ENCODE measurements around the gene C2orf49. TPM values are rescaled to one million over a fixed set of nuclear protein-coding genes. Genes with fewer than 3 reads are reported as not detected.

The C2orf49 gene
- total and polyA plus RNA-seq, 9 of the 15 experiments (the other 6 are each of a cell fraction or from before 2014, with no cell fraction given), result 17.9 to 38.2 (median 25.6) TPM

DNA sequence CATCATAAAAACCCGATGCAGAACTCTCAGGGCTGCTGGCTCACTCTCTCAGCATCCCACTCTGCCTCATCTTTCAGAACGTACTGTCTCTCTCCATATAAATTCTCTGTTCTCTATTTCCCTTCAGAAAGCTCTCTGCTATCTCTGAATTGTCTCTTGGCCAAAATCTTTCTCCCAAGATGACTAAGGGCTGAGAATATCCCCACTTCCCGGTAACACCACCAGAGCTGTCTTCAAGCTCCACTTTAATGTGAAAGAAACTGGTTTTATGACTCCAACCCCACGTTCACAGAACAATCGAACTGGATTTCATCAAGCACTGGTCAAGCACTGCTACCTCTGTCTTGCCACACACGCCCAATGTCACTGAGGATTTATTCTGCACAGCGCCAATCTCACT is 30.2 kb upstream of the C2orf49 start (continued):
- TF ChIP-seq ZBTB17 (CRISPR knock-in tag; IDR thresholded peaks at IDR 0.05), result no peak

DNA sequence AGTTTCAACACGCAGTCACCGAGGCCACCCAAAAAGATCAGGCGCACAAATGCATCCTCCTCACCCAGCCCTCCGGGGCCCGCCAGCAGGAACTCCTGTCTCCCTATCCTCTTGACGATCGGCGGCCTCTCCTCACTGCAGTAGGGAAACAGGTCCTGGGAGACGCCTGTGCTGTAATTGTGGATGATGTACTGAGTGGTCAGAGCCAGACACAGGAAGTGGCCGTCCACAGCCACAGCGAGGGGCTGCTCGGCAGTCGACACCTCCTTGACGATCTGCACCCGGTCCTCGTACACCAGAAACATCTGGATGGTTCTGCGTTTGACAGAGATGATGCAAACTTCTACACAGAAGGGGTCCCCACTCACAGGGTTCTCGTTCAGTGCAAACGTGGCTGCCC is 29.8 kb upstream of the C2orf49 start:
- H3K79me2 ChIP-seq (ENCODE audit: control insufficient read depth, insufficient read depth, low read length), result peaks cover 30% of the 10 kb centered on the region; the same call in 2 of the 3 replicates
- TF ChIP-seq ILK (tag; IDR thresholded peaks at IDR 0.05; ENCODE audit: borderline replicate concordance, low read depth) (no peak), ETV1 (tag; conservative IDR thresholded peaks at IDR 0.05; ENCODE audit: low read depth) (no peak), HDAC8 (tag; IDR thresholded peaks at IDR 0.05) (no peak), BACH1 (tag; IDR thresholded peaks at IDR 0.05) (no peak), LCOR (CRISPR knock-in tag; IDR thresholded peaks at IDR 0.05) (no peak), ZNF586 (CRISPR knock-in tag; conservative IDR thresholded peaks at IDR 0.05) (no peak), GABPB1 (CRISPR knock-in tag; IDR thresholded peaks at IDR 0.05) (no peak)
- TF ChIP-seq, protein P1, sequence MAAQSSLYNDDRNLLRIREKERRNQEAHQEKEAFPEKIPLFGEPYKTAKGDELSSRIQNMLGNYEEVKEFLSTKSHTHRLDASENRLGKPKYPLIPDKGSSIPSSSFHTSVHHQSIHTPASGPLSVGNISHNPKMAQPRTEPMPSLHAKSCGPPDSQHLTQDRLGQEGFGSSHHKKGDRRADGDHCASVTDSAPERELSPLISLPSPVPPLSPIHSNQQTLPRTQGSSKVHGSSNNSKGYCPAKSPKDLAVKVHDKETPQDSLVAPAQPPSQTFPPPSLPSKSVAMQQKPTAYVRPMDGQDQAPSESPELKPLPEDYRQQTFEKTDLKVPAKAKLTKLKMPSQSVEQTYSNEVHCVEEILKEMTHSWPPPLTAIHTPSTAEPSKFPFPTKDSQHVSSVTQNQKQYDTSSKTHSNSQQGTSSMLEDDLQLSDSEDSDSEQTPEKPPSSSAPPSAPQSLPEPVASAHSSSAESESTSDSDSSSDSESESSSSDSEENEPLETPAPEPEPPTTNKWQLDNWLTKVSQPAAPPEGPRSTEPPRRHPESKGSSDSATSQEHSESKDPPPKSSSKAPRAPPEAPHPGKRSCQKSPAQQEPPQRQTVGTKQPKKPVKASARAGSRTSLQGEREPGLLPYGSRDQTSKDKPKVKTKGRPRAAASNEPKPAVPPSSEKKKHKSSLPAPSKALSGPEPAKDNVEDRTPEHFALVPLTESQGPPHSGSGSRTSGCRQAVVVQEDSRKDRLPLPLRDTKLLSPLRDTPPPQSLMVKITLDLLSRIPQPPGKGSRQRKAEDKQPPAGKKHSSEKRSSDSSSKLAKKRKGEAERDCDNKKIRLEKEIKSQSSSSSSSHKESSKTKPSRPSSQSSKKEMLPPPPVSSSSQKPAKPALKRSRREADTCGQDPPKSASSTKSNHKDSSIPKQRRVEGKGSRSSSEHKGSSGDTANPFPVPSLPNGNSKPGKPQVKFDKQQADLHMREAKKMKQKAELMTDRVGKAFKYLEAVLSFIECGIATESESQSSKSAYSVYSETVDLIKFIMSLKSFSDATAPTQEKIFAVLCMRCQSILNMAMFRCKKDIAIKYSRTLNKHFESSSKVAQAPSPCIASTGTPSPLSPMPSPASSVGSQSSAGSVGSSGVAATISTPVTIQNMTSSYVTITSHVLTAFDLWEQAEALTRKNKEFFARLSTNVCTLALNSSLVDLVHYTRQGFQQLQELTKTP (IDR thresholded peaks at IDR 0.05; ENCODE audit: low read depth in 1 of 2, partially characterized antibody in 2 of 2), result no peak
- TF ChIP-seq, protein P2, sequence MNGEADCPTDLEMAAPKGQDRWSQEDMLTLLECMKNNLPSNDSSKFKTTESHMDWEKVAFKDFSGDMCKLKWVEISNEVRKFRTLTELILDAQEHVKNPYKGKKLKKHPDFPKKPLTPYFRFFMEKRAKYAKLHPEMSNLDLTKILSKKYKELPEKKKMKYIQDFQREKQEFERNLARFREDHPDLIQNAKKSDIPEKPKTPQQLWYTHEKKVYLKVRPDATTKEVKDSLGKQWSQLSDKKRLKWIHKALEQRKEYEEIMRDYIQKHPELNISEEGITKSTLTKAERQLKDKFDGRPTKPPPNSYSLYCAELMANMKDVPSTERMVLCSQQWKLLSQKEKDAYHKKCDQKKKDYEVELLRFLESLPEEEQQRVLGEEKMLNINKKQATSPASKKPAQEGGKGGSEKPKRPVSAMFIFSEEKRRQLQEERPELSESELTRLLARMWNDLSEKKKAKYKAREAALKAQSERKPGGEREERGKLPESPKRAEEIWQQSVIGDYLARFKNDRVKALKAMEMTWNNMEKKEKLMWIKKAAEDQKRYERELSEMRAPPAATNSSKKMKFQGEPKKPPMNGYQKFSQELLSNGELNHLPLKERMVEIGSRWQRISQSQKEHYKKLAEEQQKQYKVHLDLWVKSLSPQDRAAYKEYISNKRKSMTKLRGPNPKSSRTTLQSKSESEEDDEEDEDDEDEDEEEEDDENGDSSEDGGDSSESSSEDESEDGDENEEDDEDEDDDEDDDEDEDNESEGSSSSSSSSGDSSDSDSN (IDR thresholded peaks at IDR 0.05; ENCODE audit: borderline replicate concordance in 1 of 2, low read depth in 2 of 2, low read length in 2 of 2), result no peak

More for the DNA sequence above, 29.8 kb upstream of the C2orf49 start:
- H3K9me3 ChIP-seq (replicated peaks; ENCODE audit: control insufficient read depth, insufficient read depth, low read depth, low read length), result no peaks in the 10 kb centered on the region
- intact Hi-C loops (cut with micrococcal nuclease), result no loop called here
- peaks cover 0 to 5% of the 10 kb centered on the region in 2 experiments; a peak in 1 of 5 replicates for H3K4me1 ChIP-seq (replicated peaks in 1 of 2; ENCODE audit: control insufficient read depth in 2 of 2, insufficient read depth in 2 of 2, low read length in 2 of 2)
- no peak for DNase-seq (ENCODE audit: extremely low read depth in 1 of 4, low spot score in 3 of 4)
- H3K9me1 ChIP-seq (ENCODE audit: control insufficient read depth, insufficient read depth, low read length), result no peaks in the 10 kb centered on the region
- H4K20me1 ChIP-seq (replicated peaks; ENCODE audit: control insufficient read depth, insufficient read depth, low read length), result peaks cover 3% of the 10 kb centered on the region; the same call in 1 of the 2 replicates
- H3K4me3 ChIP-seq, result no peak overlapping the region
- no peak for ATAC-seq
- no peak overlapping the region for H3K27ac ChIP-seq (ENCODE audit: extremely low read depth, low read depth, low read length)
- 89% methylated on average over 18 of the region's 19 CpGs for WGBS (ENCODE audit: insufficient coverage, low coverage, missing lambda C conversion rate)
- no peaks in the 10 kb centered on the region for H3K27me3 ChIP-seq (ENCODE audit: control insufficient read depth in 2 of 2, insufficient read depth in 2 of 2, low read length in 2 of 2)
- no peak for FAIRE-seq
- H3K36me3 ChIP-seq (ENCODE audit: control insufficient read depth, insufficient read depth, low read length), result peaks cover 35% of the 10 kb centered on the region; the same call in 2 of the 3 replicates
- no peak overlapping the region for H3K4me2 ChIP-seq (ENCODE audit: insufficient read depth, low read length)
- H3K9ac ChIP-seq (ENCODE audit: insufficient read depth in 1 of 2, low read depth in 2 of 2, low read length in 2 of 2), result no peak overlapping the region
- no TSS peak for BruUV-seq (replicated peaks)
- in situ Hi-C loops (cut with MboI), result no loop called here
- ChIA-PET CTCF (ENCODE audit: low intra/inter-chr PET ratio) (no interaction called here), POLR2A (interaction anchor here (0.6 kb wide), 1 partner anchor 56 kb away, joined by 3 read pairs; no protein-coding TSS in a partner anchor)
- H2AFZ ChIP-seq (ENCODE audit: low read depth, low read length), result no peak overlapping the region

All from K562 (cell line).